8988T (cell line): ENCODE results near the gene DUS4L.

Source experiments
- DNase-seq: peaks from one replicate; pipeline ENCODE4 v3.0.0; 2011

DUS4L gene

GRCh38 chr7:107615910-107616680, 52.3 kb downstream of the DUS4L start:
- no peak for DNase-seq

- DNase-seq, result no peak
Observed at GRCh38 chr7:107622429-107622828, 58.7 kb downstream of the DUS4L start.

- DNase-seq, result no peak
Observed at GRCh38 chr7:107622894-107623293, 59.1 kb downstream of the DUS4L start.

DNA sequence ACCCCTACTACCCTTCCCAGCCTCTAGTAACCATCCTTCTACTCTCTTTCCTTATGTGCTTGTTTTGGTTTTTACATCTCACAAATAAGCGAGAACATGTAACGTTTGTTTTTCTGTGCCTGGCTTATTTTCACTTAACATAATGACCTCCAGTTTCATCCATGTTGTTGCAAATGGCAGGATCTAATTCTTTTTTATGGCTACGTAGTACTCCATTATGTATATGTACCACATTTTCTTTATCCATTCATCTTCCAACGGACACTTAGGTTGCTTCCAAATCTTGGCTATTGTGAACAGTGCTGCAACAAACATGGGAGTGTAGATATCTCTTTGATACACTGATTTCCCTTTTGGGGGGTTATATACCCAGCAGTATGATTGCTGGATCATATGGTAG, 63.2 kb downstream of the DUS4L start:
- DNase-seq, result no peak
